BLaER1 treated with 17β-estradiol and CSF1 and Interleukin-3, amounts not matched to agents 10 nM and 100 nM (cell line): ENCODE measurements around the gene ARHGAP35.
"Not testable (repeated sequence)": the region's sequence is repeated elsewhere in the genome, so short reads cannot be mapped to it uniquely, and the experiment has no call there.

Experiments used
- H3K27ac ChIP-seq, 11 experiments: shearing (Covaris generic); formaldehyde crosslinking; 2 replicates each; pipeline ENCODE4 v1.8.1; 2022
- H3K27me3 ChIP-seq, 11 experiments: shearing (Covaris generic); formaldehyde crosslinking; 2 replicates each; pipeline ENCODE4 v1.8.1; 2022
- H3K36me3 ChIP-seq, 11 experiments: shearing (Covaris generic); formaldehyde crosslinking; 2 replicates each; pipeline ENCODE4 v1.8.1; 2022
- H3K4me1 ChIP-seq, 10 experiments: shearing (Covaris generic); formaldehyde crosslinking; 2 replicates each; pipeline ENCODE4 v1.8.1; 2022
- H3K4me2 ChIP-seq, 11 experiments: shearing (Covaris generic); formaldehyde crosslinking; 2 replicates each; pipeline ENCODE4 v1.8.1; 2022
- H3K4me3 ChIP-seq, 10 experiments: shearing (Covaris generic); formaldehyde crosslinking; 2 replicates each; pipeline ENCODE4 v1.8.1; 2022
- H3K9ac ChIP-seq, 11 experiments: shearing (Covaris generic); formaldehyde crosslinking; 2 replicates each; pipeline ENCODE4 v1.8.1; 2022
- H3K9me3 ChIP-seq, 11 experiments: shearing (Covaris generic); formaldehyde crosslinking; replicated peaks in 1 of 11; 2 replicates each; pipeline ENCODE4 v1.8.1; 2022
- H4K20me1 ChIP-seq, 11 experiments: shearing (Covaris generic); formaldehyde crosslinking; 2 replicates each; pipeline ENCODE4 v1.8.1; 2022
- Cebpa-rat ChIP-seq, 11 experiments: shearing (Covaris generic); IDR thresholded peaks; 2 replicates each; pipeline ENCODE4 v1.8.1; 2022

The ARHGAP35 gene

GRCh38 chr19:46860846-46861690, at the start of gene ARHGAP35:
ARHGAP35 (plus strand) TSS chr19:46860997; CDS start chr19:46918676, 57,679 bp downstream.
- peaks cover 0 to 24% (median 12%) of the 10 kb centered on the region in 11 experiments; a peak in 13 of 22 replicates for H3K36me3 ChIP-seq
- peak within 1 kb of the TSS; percentile 91 to 99 (median 97) for H3K9ac ChIP-seq
- TF ChIP-seq Cebpa-rat (IDR thresholded peaks at IDR 0.05) = no peak
- H3K4me3 ChIP-seq = peak within 1 kb of the TSS; percentile 65 to 89 (median 85)
- H3K9me3 ChIP-seq = no peaks in the 10 kb centered on the region
- peaks cover 71 to 78% (median 77%) of the 10 kb centered on the region in 10 experiments for H3K4me1 ChIP-seq
- peak within 1 kb of the TSS; percentile 88 to 100 (median 98) for H3K4me2 ChIP-seq
- H3K27ac ChIP-seq = peak within 1 kb of the TSS; percentile 88 to 100 (median 99)
- no peaks in the 10 kb centered on the region for H3K27me3 ChIP-seq
- H4K20me1 ChIP-seq = peaks cover 42 to 48% (median 46%) of the 10 kb centered on the region in 11 experiments

DNA sequence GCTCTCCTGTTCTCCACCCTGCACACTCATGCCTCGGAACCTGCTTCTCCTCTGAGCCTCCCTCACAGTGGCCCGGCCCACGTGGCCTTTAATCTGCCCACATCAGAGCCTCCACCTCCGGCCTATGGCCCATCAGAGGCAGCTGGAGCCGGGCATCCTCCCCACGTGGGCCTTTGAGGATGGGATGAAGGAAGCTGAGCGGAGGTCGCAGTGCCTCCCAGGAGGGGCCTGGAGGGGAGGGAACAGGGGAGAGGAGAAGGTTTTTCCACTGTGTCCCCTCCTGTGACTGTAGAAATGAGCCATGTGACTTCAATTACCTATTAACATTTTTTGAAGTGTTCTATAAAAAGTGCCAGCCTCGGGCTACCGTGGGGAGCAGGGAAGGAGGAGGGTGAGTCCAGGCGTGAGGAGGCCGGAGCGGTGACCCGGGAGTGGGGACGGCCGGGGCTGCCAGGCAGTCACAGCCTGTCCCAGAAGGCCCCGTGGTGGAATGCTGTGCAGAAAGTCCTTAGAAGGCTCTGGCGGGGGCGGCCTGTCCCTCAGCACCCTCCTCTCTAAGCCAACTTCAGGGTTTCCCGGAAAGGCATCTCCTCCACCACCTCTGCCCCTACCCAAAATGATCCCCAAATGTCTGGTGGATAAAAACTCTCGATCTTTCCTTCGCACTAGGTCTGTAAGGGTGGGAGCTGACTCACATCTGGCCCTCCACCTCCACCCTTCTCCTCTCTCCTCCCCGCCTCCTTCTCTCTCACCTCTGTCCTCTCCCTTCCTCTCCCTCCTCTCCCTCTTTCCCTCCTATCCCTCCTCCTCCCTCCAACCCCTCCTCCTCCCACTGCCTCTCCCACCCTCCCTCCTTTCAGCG, 47.6 kb upstream of the ARHGAP35 start:
- no peak for TF ChIP-seq Cebpa-rat (IDR thresholded peaks at IDR 0.05)
- H3K4me2 ChIP-seq = peak overlapping the region; percentile 23 to 90 (median 76)
- peaks cover 0 to 28% (median 0%) of the 10 kb centered on the region in 11 experiments; a peak in 9 of 22 replicates for H3K27me3 ChIP-seq
- peaks cover 0 to 5% (median 0%) of the 10 kb centered on the region in 11 experiments; a peak in 5 of 22 replicates for H3K9me3 ChIP-seq
- no peak overlapping the region for H3K4me3 ChIP-seq
- peak overlapping the region in 5 of 11 experiments; percentile 13 to 60 (median 48); a peak in 8 of 22 replicates for H3K9ac ChIP-seq
- H3K27ac ChIP-seq = peak overlapping the region in 3 of 11 experiments; percentile 7 to 51 (median 50); a peak in 5 of 22 replicates
- H4K20me1 ChIP-seq = no peaks in the 10 kb centered on the region
- H3K4me1 ChIP-seq = peaks cover 18 to 70% (median 51%) of the 10 kb centered on the region in 10 experiments; a peak in 19 of 20 replicates
- H3K36me3 ChIP-seq = no peaks in the 10 kb centered on the region

- Histone ChIP-seq H3K27ac (no peak overlapping the region), H4K20me1 (no peaks in the 10 kb centered on the region), H3K4me2 (peak overlapping the region in 7 of 11 experiments; percentile 66 to 90 (median 80); a peak in 10 of 22 replicates), H3K9me3 (peaks cover 0 to 11% (median 6%) of the 10 kb centered on the region in 11 experiments; a peak in 9 of 22 replicates), H3K4me3 (no peak overlapping the region), H3K27me3 (peaks cover 0 to 28% (median 0%) of the 10 kb centered on the region in 11 experiments; a peak in 9 of 22 replicates), H3K4me1 (peaks cover 18 to 68% (median 48%) of the 10 kb centered on the region in 10 experiments; a peak in 19 of 20 replicates), H3K9ac (no peak overlapping the region; a peak in 2 of 22 replicates), H3K36me3 (no peaks in the 10 kb centered on the region)
- no peak for TF ChIP-seq Cebpa-rat (IDR thresholded peaks at IDR 0.05)
Observed at GRCh38 chr19:46813839-46814358, 46.9 kb upstream of the ARHGAP35 start.

DNA sequence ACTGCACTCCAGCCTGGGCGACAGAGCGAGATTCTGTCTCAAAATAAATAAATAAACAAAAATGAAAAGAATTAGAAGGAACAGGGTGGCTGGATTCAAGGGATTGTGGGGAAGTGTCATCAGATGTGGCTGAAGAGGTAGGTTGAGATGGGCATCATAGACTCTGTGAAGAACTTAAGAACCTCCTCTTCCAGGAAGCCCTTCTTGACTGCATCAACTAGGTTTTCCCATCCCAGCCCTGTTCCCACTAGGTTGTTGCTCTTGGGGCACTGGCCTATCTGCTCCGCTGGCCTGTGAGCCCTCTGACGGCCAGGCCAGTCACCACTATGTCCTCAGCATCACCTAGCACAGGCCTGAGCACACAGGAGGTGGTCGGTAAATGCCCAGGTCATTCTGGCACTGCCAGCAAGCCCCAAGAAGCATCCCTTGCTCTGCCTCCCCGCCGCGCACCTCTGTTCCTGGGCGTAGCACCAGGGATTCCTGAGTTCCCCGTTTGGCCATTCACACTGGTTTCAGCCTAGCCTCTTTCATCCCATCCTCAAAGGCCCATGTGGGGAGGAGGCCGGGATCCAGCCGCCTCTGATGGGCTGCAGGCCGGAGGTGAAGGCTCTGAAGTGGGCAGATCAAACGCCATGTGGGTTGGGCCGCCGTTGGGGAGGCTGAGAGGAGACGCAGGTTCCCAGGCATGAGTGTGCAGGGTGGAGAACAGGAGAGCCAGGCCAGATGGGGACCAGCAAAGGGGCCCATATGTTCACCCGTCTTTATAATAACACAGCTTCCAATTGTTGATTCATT, 44.8 kb upstream of the ARHGAP35 start:
- peaks cover 27 to 68% (median 49%) of the 10 kb centered on the region in 10 experiments for H3K4me1 ChIP-seq
- peaks cover 0 to 28% (median 0%) of the 10 kb centered on the region in 11 experiments; a peak in 9 of 22 replicates for H3K27me3 ChIP-seq
- H3K4me2 ChIP-seq = peak overlapping the region in 7 of 11 experiments; percentile 10 to 51 (median 14); a peak in 8 of 22 replicates
- H3K9me3 ChIP-seq = peaks cover 0 to 11% (median 6%) of the 10 kb centered on the region in 11 experiments; a peak in 9 of 22 replicates
- H4K20me1 ChIP-seq = no peaks in the 10 kb centered on the region
- H3K27ac ChIP-seq = no peak overlapping the region
- H3K4me3 ChIP-seq = no peak overlapping the region
- no peak for TF ChIP-seq Cebpa-rat (IDR thresholded peaks at IDR 0.05)
- peak overlapping the region in 2 of 11 experiments; percentile 5 to 13; a peak in 1 of 22 replicates for H3K9ac ChIP-seq
- H3K36me3 ChIP-seq = no peaks in the 10 kb centered on the region

DNA sequence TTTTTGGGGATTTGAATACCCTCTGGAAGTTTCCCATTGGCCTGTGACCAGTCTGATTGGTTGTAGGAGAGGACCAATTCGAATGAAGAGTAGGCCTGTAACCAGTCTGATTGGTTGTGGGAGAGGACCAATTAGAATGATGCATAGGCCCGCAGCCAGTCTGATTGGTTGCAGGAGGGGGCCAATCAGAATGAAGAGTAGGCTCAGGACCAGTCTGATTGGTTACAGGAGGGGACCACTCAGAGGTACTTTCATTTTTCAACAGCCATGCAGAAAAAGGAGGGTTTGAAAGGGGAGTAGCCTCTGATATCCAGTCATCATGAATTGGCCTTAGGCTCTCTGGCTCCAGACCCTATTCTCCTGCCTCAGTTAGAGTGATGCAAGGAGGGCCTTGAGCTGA, 42.0 kb upstream of the ARHGAP35 start:
- no peaks in the 10 kb centered on the region for H4K20me1 ChIP-seq
- H3K9me3 ChIP-seq = peaks cover 0 to 11% (median 6%) of the 10 kb centered on the region in 11 experiments; a peak in 9 of 22 replicates
- H3K4me1 ChIP-seq = peaks cover 47 to 71% (median 59%) of the 10 kb centered on the region in 10 experiments
- peak overlapping the region in 9 of 11 experiments; percentile 89 to 94 (median 92); a peak in 16 of 22 replicates for H3K4me2 ChIP-seq
- H3K27me3 ChIP-seq = peaks cover 0 to 10% (median 0%) of the 10 kb centered on the region in 11 experiments; a peak in 3 of 22 replicates
- no peak for TF ChIP-seq Cebpa-rat (IDR thresholded peaks at IDR 0.05)
- 0 out of 22 replicates have a peak overlapping the region, but pooled peaks of 1 of the 11 experiments have one; percentile 41 for H3K9ac ChIP-seq
- no peaks in the 10 kb centered on the region for H3K36me3 ChIP-seq
- H3K4me3 ChIP-seq = no peak overlapping the region
- peak overlapping the region in 4 of 11 experiments; percentile 74 to 93 (median 89); a peak in 5 of 22 replicates for H3K27ac ChIP-seq

DNA sequence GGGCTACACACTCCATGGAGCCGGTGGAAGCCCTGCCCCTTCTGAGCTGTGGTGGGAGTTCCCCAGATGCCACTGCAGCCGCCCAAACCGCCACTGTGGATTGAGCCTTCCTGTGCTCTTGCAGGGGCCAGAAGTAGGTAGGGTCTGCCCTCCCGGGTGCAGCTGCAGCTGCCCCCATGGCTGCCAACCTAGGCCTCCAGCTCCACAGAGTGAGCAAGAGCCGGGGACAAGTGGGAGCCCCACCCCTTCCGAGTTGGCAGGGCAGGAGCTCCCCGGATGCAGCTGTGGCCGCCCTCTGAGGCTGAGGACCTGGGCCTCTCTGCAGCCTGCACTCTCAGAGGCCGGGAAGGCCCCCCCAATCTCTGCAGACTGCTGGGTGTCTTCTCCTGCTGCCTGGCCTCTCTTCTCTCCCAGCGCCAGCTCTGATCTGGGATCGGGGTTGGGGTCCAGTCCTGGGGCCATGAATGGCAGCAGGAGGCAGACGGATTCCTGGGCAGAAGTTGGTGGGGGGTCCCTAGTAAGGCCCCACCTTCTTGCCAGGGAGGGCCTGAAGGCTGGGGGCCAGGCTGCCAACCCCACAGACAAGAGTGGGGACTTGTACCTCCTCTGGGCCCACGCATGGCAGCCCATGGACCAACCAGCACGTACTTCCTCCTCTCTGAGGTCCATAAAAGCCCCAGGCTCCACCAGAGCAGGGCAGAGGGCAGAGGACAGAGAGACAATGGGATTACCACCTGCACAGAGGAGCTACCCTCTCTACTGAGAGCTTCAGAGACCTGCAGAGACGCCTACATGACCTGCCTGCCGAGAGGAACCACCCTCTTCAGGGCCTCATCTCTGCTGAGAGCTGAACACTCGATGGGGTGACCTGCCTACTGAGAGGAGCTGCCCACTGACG, 39.0 kb upstream of the ARHGAP35 start:
- Histone ChIP-seq H3K4me2 (peak overlapping the region; percentile 86 to 94 (median 91)), H3K9ac (peak overlapping the region in 9 of 11 experiments; percentile 1 to 83 (median 73); a peak in 18 of 22 replicates), H3K4me1 (peaks cover 75 to 83% (median 77%) of the 10 kb centered on the region in 10 experiments), H3K36me3 (no peaks in the 10 kb centered on the region), H3K27me3 (no peaks in the 10 kb centered on the region), H3K4me3 (peak overlapping the region in 9 of 10 experiments; percentile 12 to 47 (median 38); a peak in 14 of 20 replicates), H3K27ac (peak overlapping the region; percentile 49 to 93 (median 84); a peak in 20 of 22 replicates), H3K9me3 (peaks cover 0 to 11% (median 6%) of the 10 kb centered on the region in 11 experiments; a peak in 9 of 22 replicates), H4K20me1 (peaks cover 0 to 10% (median 0%) of the 10 kb centered on the region in 11 experiments; a peak in 4 of 22 replicates)
- TF ChIP-seq Cebpa-rat (IDR thresholded peaks at IDR 0.05) = no peak

- H3K4me1 ChIP-seq = peaks cover 75 to 87% (median 79%) of the 10 kb centered on the region in 10 experiments
- H3K27ac ChIP-seq = peak overlapping the region; percentile 49 to 93 (median 84); a peak in 19 of 22 replicates
- peak overlapping the region; percentile 86 to 94 (median 91) for H3K4me2 ChIP-seq
- H3K36me3 ChIP-seq, H4K20me1 ChIP-seq, H3K27me3 ChIP-seq: not testable (repeated sequence)
- peak overlapping the region in 8 of 11 experiments; percentile 60 to 83 (median 74); a peak in 14 of 22 replicates for H3K9ac ChIP-seq
- H3K4me3 ChIP-seq = peak overlapping the region in 1 of 10 experiments; percentile 42; a peak in 3 of 20 replicates
- H3K9me3 ChIP-seq = peaks cover 0 to 11% (median 6%) of the 10 kb centered on the region in 11 experiments; a peak in 9 of 22 replicates
Observed at GRCh38 chr19:46822410-46822787, 38.4 kb upstream of the ARHGAP35 start.
